Karpas-422 (cell line): ENCODE results near the gene NKD1. TPM values are rescaled to one million over a fixed set of nuclear protein-coding genes. Genes with fewer than 3 reads are reported as not detected.

Source experiments
- DNase-seq: peaks from one replicate; pipeline ENCODE4 v3.0.0-alpha.2; 2015
- H2AFZ ChIP-seq: fragments of 200-600 bp; sonication (generic); 2 replicates; pipeline ENCODE4 v1.6.1; 2014; ENCODE audit warnings: antibody characterized with exemption, low read length, mixed read lengths
- H3K27ac ChIP-seq: fragments of 200-600 bp; sonication (generic); 2 replicates; pipeline ENCODE4 v1.5.1; 2014; ENCODE audit warnings: mild to moderate bottlenecking, low read length, moderate library complexity
- H3K27me3 ChIP-seq: fragments of 200-600 bp; sonication (generic); 2 replicates; pipeline ENCODE4 v1.6.1; 2014; ENCODE audit warnings: low read length, mixed read lengths
- H3K36me3 ChIP-seq: fragments of 200-600 bp; sonication (generic); 2 replicates; pipeline ENCODE4 v1.6.1; 2014; ENCODE audit warnings: low read length, mixed read lengths; ENCODE audit not compliant: insufficient read depth
- H3K4me1 ChIP-seq: fragments of 200-600 bp; sonication (generic); 2 replicates; pipeline ENCODE4 v1.6.1; 2014; ENCODE audit warnings: mild to moderate bottlenecking, low read length, mixed read lengths
- H3K4me2 ChIP-seq: fragments of 200-600 bp; sonication (generic); 2 replicates; pipeline ENCODE4 v1.6.1; 2014; ENCODE audit warnings: low read length, low read depth, mild to moderate bottlenecking; ENCODE audit not compliant: poor library complexity, severe bottlenecking
- H3K4me3 ChIP-seq: fragments of 200-600 bp; sonication (generic); 2 replicates; pipeline ENCODE4 v1.5.1; 2014; ENCODE audit warnings: mild to moderate bottlenecking, antibody characterized with exemption, low read length, mixed read lengths
- H3K79me2 ChIP-seq: fragments of 200-600 bp; sonication (generic); 2 replicates; pipeline ENCODE4 v1.6.1; 2014; ENCODE audit warnings: mild to moderate bottlenecking, low read length, mixed read lengths
- H3K9ac ChIP-seq: fragments of 200-600 bp; sonication (generic); 2 replicates; pipeline ENCODE4 v1.6.0; 2014; ENCODE audit warnings: low read length
- H3K9me2 ChIP-seq: fragments of 200-600 bp; sonication (generic), shearing (Covaris generic); replicated peaks from 2 replicates; pipeline ENCODE4 v1.6.0; 2014; ENCODE audit warnings: mild to moderate bottlenecking, low read length, moderate library complexity; ENCODE audit not compliant: insufficient read depth
- H3K9me3 ChIP-seq: fragments of 300-700, 200-600 bp; sonication (generic); 2 replicates; pipeline ENCODE4 v1.6.1; 2014; ENCODE audit warnings: low read length, mixed read lengths
- H4K20me1 ChIP-seq: fragments of 200-600 bp; sonication (generic); 2 replicates; pipeline ENCODE4 v1.6.1; 2014; ENCODE audit warnings: mild to moderate bottlenecking, antibody characterized with exemption, low read length, low read depth; ENCODE audit not compliant: insufficient read depth
- total RNA-seq: library from RNA; depleted of rRNA; stranded (reverse); fragments of >200 nt; shearing (Covaris generic); gene quantifications from 2 replicates; pipeline ENCODE4 v1.2.3, GENCODE V29; 2014; ENCODE audit warnings: low replicate concordance

NKD1 gene
- total RNA-seq, 1 experiment from 2014 or later = not detected

- no peak for DNase-seq
- Histone ChIP-seq H3K4me1 (no peaks in the 10 kb centered on the region), H3K4me3 (no peak overlapping the region), H3K27me3 (no peaks in the 10 kb centered on the region), H3K9me3 (no peaks in the 10 kb centered on the region), H4K20me1 (no peaks in the 10 kb centered on the region), H2AFZ (no peak overlapping the region), H3K27ac (no peak overlapping the region), H3K9ac (no peak overlapping the region), H3K9me2 (no peaks in the 10 kb centered on the region), H3K79me2 (no peaks in the 10 kb centered on the region), H3K4me2 (no peak overlapping the region), H3K36me3 (no peaks in the 10 kb centered on the region)
Measured at GRCh38 chr16:50613281-50613963, 65.2 kb downstream of the NKD1 start.

DNA sequence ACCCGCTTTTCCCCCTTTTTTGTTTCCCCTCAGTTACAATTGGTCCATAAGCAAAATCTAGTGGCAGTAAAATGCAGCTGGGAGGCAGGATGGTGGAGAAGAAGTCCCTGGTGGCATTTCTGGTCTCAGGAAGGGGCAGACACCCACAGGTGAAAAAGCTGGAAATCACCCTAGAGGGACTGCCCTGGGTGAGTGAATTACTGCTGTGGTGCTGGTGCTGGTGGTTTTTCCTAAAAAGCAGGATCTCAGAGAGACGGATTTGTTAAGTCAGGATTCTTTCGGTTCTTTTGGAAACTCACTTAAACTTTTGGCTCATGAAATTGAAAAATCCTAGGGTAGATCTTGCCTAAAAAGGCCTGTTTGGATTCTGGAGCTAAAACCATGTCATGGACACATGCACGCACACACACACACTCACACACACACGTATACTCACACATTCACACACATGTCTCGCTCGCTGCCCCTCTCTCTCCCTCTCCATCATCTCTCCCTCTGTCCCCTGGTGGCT is 65.8 kb downstream of the NKD1 start:
- Histone ChIP-seq H3K9ac (no peak overlapping the region), H2AFZ (no peak overlapping the region), H3K4me2 (no peak overlapping the region), H3K27ac (no peak overlapping the region), H3K9me2 (no peaks in the 10 kb centered on the region), H3K27me3 (no peaks in the 10 kb centered on the region), H3K79me2 (no peaks in the 10 kb centered on the region), H3K36me3 (no peaks in the 10 kb centered on the region), H3K4me1 (no peaks in the 10 kb centered on the region), H4K20me1 (no peaks in the 10 kb centered on the region), H3K9me3 (no peaks in the 10 kb centered on the region), H3K4me3 (no peak overlapping the region)
- DNase-seq = no peak

GRCh38 chr16:50614955-50615724 is 66.9 kb downstream of the NKD1 start:
- no peaks in the 10 kb centered on the region for H4K20me1 ChIP-seq
- H3K9me2 ChIP-seq = no peaks in the 10 kb centered on the region
- no peak for DNase-seq
- H3K36me3 ChIP-seq = no peaks in the 10 kb centered on the region
- no peak overlapping the region for H2AFZ ChIP-seq
- H3K9me3 ChIP-seq = no peaks in the 10 kb centered on the region
- H3K9ac ChIP-seq = no peak overlapping the region
- no peaks in the 10 kb centered on the region for H3K27me3 ChIP-seq
- no peak overlapping the region for H3K4me3 ChIP-seq
- H3K4me2 ChIP-seq = no peak overlapping the region
- H3K27ac ChIP-seq = no peak overlapping the region
- H3K4me1 ChIP-seq = no peaks in the 10 kb centered on the region
- no peaks in the 10 kb centered on the region for H3K79me2 ChIP-seq

GRCh38 chr16:50615891-50616290 is 67.7 kb downstream of the NKD1 start:
- Histone ChIP-seq H3K4me3 (no peak overlapping the region), H3K36me3 (no peaks in the 10 kb centered on the region), H3K4me1 (no peaks in the 10 kb centered on the region), H3K9ac (no peak overlapping the region), H2AFZ (no peak overlapping the region), H3K9me2 (no peaks in the 10 kb centered on the region), H3K9me3 (no peaks in the 10 kb centered on the region), H4K20me1 (no peaks in the 10 kb centered on the region), H3K79me2 (no peaks in the 10 kb centered on the region), H3K27ac (no peak overlapping the region), H3K27me3 (no peaks in the 10 kb centered on the region), H3K4me2 (no peak overlapping the region)
- no peak for DNase-seq

DNA sequence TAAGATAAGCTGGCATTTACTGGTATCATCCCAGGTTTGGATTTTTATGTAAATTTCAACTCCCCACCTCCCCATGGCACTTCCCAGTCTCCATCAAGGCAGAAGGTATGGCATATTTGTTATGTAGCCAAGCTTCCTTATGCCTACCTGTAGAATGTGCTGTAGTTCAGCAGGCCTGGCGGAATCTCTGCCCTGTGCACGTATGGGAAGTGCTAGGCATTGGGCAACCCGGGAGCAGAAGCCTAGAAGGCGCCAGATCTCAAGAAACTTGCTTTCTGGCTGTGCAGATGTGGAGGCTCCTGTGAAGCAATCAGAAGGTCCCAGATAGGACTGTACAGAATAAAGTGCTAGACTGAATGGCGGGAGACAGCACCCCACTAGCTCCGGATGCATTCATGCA is 68.2 kb downstream of the NKD1 start:
- DNase-seq = no peak
- Histone ChIP-seq H3K79me2 (no peaks in the 10 kb centered on the region), H3K27ac (no peak overlapping the region), H3K9me3 (no peaks in the 10 kb centered on the region), H3K9ac (no peak overlapping the region), H2AFZ (no peak overlapping the region), H3K4me2 (no peak overlapping the region), H3K4me3 (no peak overlapping the region), H4K20me1 (no peaks in the 10 kb centered on the region), H3K9me2 (no peaks in the 10 kb centered on the region), H3K4me1 (no peaks in the 10 kb centered on the region), H3K27me3 (no peaks in the 10 kb centered on the region), H3K36me3 (no peaks in the 10 kb centered on the region)

DNA sequence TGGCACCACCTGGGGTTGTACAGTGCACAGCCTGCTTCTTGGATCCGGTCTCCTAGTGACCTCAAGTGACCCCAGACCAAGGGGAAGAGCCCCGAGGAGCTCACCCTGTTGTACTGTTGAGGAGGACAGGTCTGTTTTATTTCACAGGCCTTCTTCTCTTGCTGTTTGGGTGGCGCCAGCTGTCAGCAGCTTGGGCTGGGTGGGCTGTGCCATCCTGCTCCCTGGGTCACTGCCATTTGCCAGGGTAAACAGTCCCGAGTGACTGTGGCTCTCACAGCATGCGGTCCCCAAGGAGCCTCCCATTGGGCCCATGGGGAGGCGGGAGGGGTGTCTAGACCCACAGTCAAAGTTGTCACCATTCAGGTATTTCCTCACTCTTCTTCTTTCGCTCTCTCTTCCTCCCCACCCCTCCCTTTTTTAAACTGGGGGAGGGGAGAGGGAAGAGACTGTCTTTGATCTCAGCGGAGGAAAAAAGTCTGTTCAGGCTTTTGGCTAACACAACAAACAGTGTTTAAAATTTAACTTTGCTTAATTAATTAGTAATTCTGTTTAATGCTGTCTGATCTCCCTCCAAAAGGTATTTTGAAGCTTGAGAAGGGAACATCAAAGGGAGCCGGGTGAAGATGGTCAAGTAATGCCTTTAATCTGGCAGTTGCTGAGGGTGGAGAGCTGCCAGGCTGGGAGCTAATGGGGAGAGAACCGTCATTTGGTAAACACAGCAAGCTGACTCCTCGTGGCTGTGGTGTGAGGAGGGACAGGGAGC is 68.9 kb downstream of the NKD1 start:
- Histone ChIP-seq H3K79me2 (no peaks in the 10 kb centered on the region), H3K27ac (no peak overlapping the region), H2AFZ (no peak overlapping the region), H3K9me3 (no peaks in the 10 kb centered on the region), H3K36me3 (no peaks in the 10 kb centered on the region), H3K9me2 (no peaks in the 10 kb centered on the region), H3K4me1 (no peaks in the 10 kb centered on the region), H4K20me1 (no peaks in the 10 kb centered on the region), H3K9ac (no peak overlapping the region), H3K4me3 (no peak overlapping the region), H3K4me2 (no peak overlapping the region), H3K27me3 (no peaks in the 10 kb centered on the region)
- no peak for DNase-seq

DNA sequence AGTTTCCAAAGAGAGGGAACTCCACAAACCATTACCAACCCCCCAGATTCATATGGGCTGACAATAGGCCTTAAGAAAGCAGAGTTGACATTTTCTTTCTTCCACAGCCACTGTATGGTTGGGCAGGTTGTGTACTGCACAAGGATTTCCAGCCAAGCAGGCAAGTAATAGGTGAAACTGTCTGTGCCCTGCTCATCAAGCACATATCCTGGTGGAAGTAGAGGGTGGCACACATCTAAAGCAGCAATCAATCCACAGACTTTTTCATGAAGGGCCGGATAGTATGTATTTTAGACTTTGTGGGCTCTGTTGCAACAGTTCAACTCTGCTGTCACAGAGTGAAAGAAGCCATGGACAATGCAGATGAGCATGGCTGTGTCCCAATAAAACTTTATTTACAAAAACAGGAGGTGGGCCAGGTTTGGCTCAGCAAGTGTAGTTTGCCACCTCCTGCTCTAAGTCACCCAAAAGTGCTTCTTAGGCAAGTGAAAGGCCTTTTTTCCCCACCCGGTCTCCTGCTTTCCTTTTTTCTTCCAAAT is 69.5 kb downstream of the NKD1 start:
- Histone ChIP-seq H3K9me2 (no peaks in the 10 kb centered on the region), H4K20me1 (no peaks in the 10 kb centered on the region), H3K9ac (no peak overlapping the region), H3K36me3 (no peaks in the 10 kb centered on the region), H2AFZ (no peak overlapping the region), H3K9me3 (no peaks in the 10 kb centered on the region), H3K4me2 (no peak overlapping the region), H3K4me3 (no peak overlapping the region), H3K4me1 (no peaks in the 10 kb centered on the region), H3K79me2 (no peaks in the 10 kb centered on the region), H3K27me3 (no peaks in the 10 kb centered on the region), H3K27ac (no peak overlapping the region)
- no peak for DNase-seq
